HG03103 (cell line): Measurements from ENCODE around the gene MC3R.
"Not testable (repeated sequence)": the region's sequence is repeated elsewhere in the genome, so short reads cannot be mapped to it uniquely, and the experiment has no call there.

Source experiments
- ATAC-seq: cut with Tn5 transposase; IDR thresholded peaks from one replicate; pipeline ENCODE4 v1.9.1; 2021; ENCODE audit warnings: low read depth; ENCODE audit not compliant: unreplicated experiment

The MC3R gene

DNA sequence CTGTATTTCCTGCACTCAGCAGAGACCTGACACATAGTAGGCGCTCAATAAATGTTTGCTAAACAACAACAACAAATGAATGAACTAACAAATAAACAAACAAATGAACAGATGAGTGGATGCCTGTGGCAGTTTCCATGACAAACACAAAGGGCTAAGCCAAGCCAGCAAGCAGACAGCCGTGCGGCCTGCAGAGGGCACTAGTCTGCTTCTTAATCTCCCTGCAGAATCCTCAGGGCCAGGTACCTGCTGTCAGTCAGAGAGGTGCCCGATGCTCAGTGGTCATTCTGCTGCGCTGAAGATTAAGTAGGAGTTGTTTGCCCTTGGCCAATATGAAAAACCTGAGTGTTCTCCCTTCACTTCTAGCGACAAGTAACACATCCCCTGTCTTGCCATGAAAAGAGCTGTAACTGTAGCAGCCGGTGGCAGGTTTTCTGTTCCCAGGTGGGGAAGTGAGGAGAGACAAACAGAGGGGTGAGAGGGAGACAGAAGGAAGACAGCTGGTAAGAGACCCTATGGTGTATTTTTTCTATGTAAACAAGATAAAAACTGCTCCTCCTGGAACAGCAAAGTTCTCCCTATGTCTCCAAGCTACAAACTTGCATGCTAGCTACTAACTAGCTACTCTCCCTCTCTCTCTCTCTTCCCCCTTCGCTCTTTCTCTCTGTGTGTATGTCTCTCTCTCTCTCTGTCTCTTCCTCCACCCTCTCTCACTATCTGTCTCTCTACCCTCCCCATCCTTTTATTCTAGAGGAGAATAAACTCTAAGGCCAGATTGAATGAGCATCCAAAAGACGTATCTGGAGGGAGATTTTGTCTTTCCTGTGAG lies at the start of gene MC3R:
MC3R (plus strand) TSS at position 779 of the 829 bp plus-strand sequence. CDS start 112 bp downstream, outside the sequence.
- ATAC-seq = no peak

DNA sequence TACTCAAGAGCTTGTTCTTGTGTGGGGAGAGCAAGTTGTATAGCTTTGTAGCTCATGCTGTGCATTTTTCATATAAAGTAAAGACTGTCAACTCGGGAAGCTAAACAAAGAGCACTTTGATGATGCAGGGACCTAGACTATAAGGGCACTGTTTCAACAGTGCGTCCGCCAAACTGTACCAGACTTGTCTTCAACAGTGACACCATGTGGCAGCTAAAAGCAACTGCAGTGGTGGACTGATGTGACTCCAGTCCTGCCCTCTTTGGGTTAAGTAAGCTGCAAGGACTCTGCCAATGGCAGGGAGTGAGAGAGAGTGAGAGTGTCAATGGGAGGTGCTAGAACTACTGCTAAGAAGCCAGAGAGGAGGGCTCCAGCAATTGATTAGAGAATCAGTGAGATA lies 48.1 kb upstream of the MC3R start:
- no peak for ATAC-seq

DNA sequence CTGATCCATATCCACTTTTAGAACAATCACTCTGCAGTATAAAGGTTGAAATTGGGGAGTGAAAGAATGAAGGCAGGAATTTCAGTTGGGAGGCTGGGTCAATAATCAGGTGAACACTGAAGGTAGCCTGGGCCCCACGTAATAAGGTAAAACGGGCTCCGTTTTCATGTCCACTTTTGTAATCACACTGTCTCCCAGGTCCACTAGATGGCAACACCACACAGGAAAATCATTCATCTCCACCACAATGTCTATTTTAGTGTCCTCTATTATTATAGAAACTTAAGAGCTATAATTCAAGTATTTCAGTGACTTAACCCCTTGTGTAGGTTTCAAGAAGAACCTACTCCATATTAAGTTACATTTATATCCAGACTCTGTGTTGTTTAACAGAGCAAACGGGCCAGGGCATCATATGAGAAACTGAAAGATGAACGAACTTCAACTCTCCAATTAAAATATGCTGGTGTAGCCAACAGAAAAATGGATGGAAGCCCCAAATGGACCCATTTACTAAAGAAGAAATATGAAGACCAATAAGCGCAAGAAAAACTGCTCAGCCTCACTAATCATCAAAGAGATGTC lies 45.9 kb upstream of the MC3R start:
- ATAC-seq = no peak

DNA sequence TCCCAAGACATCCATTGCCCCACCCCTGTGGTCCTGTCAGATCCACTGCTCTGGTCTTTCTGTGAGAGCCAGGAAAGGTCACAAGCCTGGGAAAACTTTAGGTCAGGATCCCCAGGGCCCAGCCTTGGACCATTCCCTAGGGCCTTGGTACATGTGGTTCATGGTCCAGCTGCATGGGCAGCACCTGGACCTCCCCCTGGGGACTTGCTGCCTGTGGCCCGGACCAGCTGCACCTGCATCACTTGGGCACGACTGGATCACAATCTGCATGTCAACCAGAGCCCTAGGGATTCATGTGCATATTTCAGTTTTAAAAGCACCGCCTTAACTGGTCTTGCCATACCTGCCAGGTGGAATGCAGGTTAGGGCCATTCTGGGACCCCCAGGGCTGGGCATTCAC lies 44.3 kb upstream of the MC3R start:
- no peak for ATAC-seq

DNA sequence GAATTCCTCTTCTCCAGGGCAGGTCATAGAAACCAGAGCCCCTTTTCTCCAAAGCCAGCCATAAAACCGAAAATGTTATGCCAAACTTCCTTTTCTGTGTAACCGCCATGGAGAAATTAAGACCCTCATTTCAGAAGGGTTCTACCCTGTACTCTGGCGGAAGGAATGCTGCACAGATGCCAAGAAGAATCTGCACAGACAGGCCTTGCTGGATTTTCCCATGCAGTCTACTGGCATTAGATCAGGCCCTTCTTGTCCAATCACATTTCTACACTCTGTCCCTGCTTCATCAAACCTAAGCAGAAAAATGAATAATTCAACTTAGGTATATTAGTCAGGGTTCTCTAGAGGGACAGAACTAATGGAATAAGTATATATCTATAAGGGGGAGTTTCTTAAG lies 43.2 kb upstream of the MC3R start:
- ATAC-seq = no peak

DNA sequence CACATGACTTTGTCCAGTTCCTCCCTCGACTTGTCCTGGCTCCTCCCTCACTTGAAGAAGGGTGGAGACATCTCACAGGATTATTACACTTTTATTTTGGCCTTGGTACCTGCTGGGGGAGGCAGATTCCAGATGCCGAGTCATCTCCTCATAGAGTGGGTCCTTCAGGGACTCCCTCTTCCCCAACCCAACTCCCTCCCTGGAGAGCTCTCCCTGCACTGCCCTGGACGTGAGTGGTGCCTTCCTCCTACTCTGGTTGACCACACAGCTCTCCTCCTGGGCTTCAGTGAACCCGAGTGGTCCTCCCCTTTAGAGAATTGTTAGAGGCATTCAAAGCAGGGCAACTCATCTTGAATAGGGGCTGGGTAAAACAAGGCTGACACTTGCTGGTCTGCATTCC lies 40.9 kb upstream of the MC3R start:
- ATAC-seq = no peak

DNA sequence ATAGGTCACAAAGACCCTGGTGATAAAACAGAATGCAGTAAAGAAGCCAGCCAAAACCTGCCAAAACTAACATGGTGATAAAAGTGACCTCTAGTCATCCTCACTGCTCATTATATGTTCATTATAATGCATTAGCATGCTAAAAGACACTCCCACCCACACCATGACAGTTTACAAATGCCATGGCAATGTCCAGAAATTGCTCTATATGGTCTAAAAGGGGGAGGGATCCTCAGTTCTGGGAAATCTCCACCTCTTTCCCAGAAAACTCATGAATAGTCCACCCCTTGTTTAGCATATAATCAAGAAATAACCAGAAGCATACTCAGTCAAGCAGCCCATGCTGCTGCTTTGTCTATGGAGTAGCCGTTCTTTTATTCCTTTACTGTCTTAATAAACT lies 40.4 kb upstream of the MC3R start:
- ATAC-seq = no peak

DNA sequence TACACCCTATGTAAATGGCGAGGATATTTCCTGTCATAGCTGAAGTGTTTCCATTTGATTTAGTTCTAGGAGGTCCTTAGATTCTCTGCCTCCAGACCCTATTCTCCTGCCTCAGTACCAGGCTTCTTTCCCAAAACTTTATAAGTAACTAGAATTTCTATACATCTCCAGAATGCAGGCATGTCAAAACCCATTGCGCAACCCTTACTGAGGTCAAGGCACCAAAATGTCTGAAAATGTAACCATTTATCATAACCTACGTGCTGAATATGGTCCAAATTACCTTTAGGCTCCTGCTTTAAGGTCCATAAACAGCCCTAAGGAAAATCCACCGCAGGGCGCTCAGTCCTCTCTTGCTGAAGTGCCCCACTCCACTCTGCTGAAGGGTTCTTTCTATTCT lies 37.5 kb upstream of the MC3R start:
- ATAC-seq = no peak

DNA sequence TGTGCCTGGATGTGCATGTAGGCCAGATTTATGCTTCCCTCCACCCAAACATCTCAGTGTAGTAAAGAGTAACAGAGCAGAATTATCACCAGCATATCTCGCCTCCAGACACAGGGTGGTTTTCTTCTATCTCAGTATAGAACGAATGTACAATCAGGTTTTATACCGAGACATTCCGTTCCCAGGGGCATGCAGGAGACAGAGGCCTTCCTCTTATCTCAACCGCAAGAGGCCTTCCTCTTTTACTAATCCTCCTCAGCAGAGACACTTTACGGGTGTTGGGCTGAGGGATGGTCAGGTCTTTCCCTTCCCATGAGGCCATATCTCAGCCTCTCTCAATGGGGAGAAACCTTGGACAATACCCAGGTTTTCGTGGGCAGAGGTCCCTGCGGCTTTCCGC lies 36.4 kb upstream of the MC3R start:
- no peak for ATAC-seq

DNA sequence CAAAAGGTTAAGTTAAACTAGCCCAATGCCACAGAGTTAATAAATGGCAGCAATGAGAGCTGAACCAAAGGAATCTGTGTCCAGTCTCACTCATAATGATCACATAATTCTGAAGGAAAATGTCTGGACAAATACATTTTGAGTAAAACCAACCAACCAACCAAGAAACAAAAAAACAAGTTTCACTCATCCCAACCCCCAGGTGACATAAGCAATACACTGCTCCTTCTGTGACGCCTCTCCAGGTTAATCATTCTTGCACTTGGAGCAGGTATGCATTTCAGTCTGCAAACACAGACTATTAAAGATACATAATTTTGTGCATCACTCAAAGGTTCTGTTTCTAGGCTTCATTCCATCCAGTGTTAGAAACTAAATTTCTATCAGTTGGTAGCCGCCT lies 35.2 kb upstream of the MC3R start:
- ATAC-seq = no peak

DNA sequence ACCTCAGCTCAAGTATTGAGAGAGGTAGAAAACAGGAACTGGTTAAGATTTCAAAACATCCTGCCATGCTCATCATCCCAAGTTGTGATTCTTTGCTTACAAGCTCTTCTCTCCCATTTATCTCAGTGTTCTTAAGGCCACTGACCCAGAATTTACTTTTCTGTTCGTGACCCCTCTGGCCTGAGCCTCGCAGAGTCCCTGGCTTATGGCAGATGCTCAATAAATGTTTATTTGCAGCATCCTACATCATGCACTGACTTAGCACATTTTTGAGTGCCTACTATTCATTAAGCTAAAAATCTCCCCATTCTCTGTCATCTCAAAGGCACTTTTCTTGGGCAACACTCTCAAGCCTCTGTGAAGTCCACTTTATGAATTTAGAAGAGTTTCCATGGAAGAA lies 33.4 kb upstream of the MC3R start:
- ATAC-seq = no peak

DNA sequence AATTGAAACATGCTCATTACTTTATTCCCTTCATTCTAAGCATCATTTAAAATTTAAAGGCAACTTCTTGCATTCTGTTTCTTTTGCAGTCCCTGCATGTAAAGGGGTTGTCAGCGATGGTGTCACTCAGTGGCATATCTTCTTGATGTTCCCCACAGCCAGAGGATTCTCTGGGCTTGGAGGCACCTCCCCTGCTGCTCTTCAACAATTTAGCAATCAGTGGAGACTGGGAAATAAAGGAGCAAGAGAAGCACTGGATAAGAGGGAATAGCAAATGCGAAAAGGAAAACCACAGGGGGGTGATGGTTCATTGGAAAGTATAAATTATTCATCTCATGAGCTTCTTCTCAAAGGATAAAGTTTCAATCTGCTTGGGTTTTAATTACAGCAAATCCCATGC lies 30.7 kb upstream of the MC3R start:
- no peak for ATAC-seq

DNA sequence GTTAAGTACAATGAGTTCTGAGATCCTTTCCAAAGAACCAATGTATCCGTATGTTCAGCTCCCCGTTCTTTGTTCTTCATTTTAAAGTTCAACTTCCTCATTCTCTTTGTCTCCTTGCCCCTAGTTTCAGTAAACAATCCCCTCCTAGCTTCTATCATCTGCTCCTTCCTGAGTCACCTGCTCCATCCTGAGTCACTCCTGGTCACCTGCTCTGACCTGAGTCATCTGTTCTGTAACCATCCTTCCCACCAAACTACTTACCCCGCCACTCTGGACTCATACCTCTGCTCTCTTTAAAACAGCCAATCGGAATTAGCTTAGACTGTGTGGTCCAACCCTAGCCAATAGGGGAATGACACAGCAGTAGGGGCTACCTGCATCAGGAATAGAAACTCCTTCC lies 27.3 kb upstream of the MC3R start:
- not testable (repeated sequence) for ATAC-seq

DNA sequence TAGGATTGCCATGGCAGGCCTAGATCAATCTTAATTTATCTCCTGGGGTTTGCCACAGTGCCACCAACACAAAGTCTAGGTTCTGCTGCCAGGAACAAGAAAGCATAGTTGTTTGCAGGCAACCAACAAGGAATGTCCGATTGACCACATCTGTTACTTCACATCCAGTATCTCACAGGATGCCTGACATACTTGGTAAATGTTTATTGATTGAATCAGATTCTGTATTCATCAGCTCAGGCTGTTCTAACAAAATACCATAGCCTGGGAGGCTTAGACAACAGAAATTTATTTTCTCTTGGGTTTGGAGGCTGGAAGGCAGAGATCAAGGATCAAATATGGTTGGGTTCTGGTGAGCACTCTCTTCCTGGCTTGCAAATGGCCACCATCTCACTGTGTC lies 26.3 kb upstream of the MC3R start:
- ATAC-seq = no peak

DNA sequence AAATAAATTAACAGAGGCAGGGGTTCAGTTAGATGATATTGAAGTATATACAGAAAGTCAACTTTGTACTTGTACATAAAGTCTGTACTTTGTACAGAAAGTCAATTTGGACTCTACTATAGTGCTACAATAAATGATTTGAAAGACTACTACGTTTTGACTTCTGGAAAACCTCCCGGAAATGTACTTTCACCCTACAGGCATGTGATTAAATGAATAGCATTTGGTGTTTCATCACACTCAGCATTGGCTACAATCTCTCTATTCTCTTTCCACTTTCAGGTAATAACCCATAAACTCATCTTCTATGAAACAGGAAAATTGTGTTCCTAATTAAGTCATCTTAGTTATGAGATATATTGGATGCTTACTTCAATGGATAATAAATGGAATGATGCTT lies 25.6 kb upstream of the MC3R start:
- no peak for ATAC-seq

DNA sequence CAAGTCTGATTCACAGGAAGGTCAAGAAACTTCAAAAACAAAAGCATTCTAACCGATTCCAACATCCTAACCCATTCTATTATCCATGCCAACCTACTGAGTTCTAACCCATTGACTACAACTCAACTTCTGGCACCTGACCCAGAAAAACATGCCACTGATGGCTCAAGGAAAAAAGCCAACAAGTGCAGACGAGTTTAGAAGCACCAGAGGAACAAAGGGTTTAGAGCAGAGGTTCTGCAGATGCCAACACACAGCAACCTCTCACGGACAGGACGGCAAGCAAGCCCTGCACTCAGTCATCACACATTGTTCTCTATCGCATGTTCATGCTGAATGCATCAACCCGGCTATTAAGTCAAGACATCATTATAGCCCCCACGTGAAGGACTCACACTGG lies 25.2 kb upstream of the MC3R start:
- ATAC-seq = no peak

DNA sequence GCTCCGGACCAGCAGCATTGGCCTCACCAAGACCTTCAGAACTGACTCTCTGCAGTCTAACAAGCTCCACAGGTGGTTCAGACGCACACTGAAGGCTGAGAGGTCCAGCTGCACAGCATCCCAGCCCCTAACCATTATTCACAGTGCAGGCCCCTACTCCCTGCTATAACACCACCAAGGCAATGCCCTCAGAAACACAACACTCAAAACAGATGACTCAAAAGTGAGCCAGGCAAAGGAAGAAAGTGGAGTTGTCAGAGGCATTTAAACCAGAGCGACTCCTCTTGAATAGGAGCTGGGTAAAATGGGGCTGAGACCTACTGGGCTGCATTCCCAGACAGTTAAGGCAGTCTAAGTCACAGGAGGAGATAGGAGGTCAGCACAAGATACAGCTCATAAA lies 20.5 kb upstream of the MC3R start:
- no peak for ATAC-seq

DNA sequence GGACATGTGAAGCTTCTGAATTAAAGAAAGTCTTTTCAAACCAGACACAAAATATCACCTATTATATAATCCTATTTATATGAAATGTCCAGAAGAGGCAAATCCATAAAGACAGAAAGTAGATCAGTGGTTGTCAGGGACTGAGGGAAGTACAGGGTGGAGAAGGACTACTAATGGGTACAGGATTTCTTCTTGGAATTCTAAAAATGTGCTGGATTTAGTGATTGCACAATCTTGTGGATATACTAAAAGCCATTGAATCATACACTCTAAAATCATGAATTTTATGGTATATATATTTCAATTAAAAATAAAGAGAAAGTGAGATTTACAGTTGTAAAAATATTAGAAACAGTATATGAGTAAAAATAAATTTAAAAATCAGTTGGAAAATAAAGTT lies 18.7 kb upstream of the MC3R start:
- no peak for ATAC-seq

DNA sequence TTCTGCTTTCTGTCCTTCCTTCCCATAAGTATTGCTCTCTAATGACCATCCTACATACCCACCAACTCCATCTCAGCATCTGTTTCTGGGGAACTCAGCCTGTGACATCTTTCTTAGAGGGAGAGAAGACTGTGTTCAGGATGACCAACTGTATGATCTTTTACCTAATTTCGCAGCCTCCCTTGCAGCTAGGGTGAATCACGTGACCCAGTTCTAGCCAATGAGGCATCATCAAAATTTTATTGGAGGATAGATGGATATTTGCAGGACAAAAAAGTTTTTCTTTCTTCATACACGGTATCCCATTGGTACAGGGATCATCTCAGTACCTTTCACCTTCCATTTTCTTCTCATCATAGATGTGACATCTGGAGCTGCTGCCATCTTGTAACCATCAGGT lies 14.4 kb upstream of the MC3R start:
- ATAC-seq = no peak

DNA sequence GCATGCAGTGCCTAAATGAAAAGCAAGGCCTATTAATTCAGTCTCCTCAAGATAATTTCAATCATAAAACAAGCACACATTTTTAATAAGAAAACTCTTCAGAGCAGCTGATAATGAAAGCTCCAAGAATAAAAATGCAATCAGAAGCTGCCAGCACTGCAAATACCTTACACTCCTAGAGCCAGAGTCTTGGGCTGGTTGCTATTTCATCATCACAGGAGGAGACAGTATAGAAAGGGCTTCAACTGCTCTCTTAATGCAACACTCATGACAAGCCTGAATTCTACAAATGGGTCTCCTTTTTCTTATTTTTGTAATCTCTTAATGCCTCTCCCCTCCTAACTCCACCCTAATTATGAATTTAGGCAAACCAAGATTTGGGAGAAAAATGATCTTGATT lies 11.2 kb upstream of the MC3R start:
- no peak for ATAC-seq

DNA sequence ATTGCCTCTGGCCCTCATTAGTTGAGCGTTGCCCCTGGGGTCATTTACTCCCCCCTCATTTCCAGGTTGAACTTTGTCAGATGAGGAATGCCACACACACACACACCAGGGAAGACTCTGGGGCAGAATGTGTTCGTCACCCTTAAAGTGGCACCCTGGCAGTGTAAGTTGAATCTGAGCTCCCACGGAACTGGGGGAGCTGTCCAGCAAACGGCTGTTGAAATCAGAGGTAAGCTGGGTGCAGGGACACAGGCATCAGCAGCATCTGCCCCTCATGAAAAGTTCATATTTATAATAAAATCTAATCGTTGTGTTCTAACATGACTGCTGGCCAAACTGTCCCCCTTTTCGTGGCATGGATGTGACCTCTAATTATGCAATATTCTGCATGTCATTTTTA lies 4.3 kb upstream of the MC3R start:
- ATAC-seq = no peak

DNA sequence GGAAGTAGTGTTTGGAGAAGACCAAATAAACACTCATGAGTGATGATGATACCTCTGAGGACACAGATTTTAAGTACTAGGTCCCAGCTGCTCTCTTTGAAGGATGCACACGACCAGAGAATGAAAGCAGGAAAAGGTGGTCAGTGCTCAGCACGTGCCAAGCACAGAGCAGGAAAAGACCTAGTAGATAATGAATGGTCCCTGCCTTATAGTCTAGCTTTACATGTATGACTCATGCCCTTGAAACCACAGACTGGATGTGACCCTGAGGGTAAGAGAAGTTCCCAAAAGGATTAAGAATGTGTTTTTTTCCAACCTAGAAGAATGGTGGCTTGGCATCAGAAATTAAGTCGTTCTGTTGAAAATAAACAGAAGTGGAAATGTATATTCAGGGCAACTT lies 2.8 kb upstream of the MC3R start:
- ATAC-seq = no peak
